ENCODE measurements around the gene SERHL2. TPM values are rescaled to one million over a fixed set of nuclear protein-coding genes. Genes with fewer than 3 reads are reported as not detected.
A peak's percentile ranks its signal among the peaks of the same experiment; 100 is the strongest.
"Not testable (repeated sequence)": the region's sequence is repeated elsewhere in the genome, so short reads cannot be mapped to it uniquely, and the experiment has no call there.

SERHL2 gene
- total RNA-seq, 6 experiments from 2014 or later, result 4.2 to 6.2 (median 4.8) TPM

GRCh38 chr22:42602470-42602869 is 48.7 kb downstream of the SERHL2 start:
- peaks cover 2% of the 10 kb centered on the region for H3K27me3 Mint-ChIP-seq (ENCODE audit: insufficient read depth)
- peaks cover 33% of the 10 kb centered on the region for H3K36me3 Mint-ChIP-seq (ENCODE audit: low read depth)
- H3K9me3 Mint-ChIP-seq, result no peaks in the 10 kb centered on the region
- peaks cover 24% of the 10 kb centered on the region for H3K4me1 Mint-ChIP-seq (ENCODE audit: low read depth)
- H3K4me3 Mint-ChIP-seq, result no peak overlapping the region
- H3K27ac Mint-ChIP-seq, result no peak overlapping the region
- no peak for DNase-seq
- no peak for TF ChIP-seq CTCF (IDR thresholded peaks at IDR 0.05)

- H3K4me1 Mint-ChIP-seq (ENCODE audit: low read depth), result peaks cover 29% of the 10 kb centered on the region
- peak overlapping the region; percentile 5; the same call in 1 of the 2 replicates for H3K27ac Mint-ChIP-seq
- DNase-seq, result no peak
- no peak overlapping the region for H3K4me3 Mint-ChIP-seq
- TF ChIP-seq CTCF (IDR thresholded peaks at IDR 0.05), result no peak
- no peaks in the 10 kb centered on the region for H3K9me3 Mint-ChIP-seq
- H3K27me3 Mint-ChIP-seq (ENCODE audit: insufficient read depth), result peaks cover 1% of the 10 kb centered on the region
- H3K36me3 Mint-ChIP-seq (ENCODE audit: low read depth), result peaks cover 33% of the 10 kb centered on the region
Measured at GRCh38 chr22:42603427-42603826, 49.7 kb downstream of the SERHL2 start.

- Mint-ChIP-seq H3K4me1 (ENCODE audit: low read depth) (peaks cover 38% of the 10 kb centered on the region), H3K4me3 (no peak overlapping the region), H3K27ac (peak overlapping the region; percentile 59), H3K9me3 (no peaks in the 10 kb centered on the region), H3K27me3 (ENCODE audit: insufficient read depth) (no peaks in the 10 kb centered on the region; the same call in 1 of the 2 replicates), H3K36me3 (ENCODE audit: low read depth) (peaks cover 24% of the 10 kb centered on the region)
- no peak for DNase-seq
- no peak for TF ChIP-seq CTCF (IDR thresholded peaks at IDR 0.05)
Measured at GRCh38 chr22:42604403-42604802, 50.6 kb downstream of the SERHL2 start.

- not testable (repeated sequence) for H3K27me3 Mint-ChIP-seq (ENCODE audit: insufficient read depth); DNase-seq; H3K9me3 Mint-ChIP-seq; H3K27ac Mint-ChIP-seq; H3K4me3 Mint-ChIP-seq
- peaks cover 61% of the 10 kb centered on the region for H3K4me1 Mint-ChIP-seq (ENCODE audit: low read depth)
- H3K36me3 Mint-ChIP-seq (ENCODE audit: low read depth), result peaks cover 18% of the 10 kb centered on the region
Measured at GRCh38 chr22:42607641-42608040, 53.9 kb downstream of the SERHL2 start.

GRCh38 chr22:42608136-42608822 is 54.5 kb downstream of the SERHL2 start:
- Mint-ChIP-seq H3K4me3 (peak overlapping the region; percentile 53; the same call in 1 of the 2 replicates), H3K9me3 (no peaks in the 10 kb centered on the region), H3K36me3 (ENCODE audit: low read depth) (peaks cover 18% of the 10 kb centered on the region), H3K4me1 (ENCODE audit: low read depth) (peaks cover 68% of the 10 kb centered on the region), H3K27ac (peak overlapping the region; percentile 74), H3K27me3 (ENCODE audit: insufficient read depth) (no peaks in the 10 kb centered on the region; the same call in 1 of the 2 replicates)
- no peak for DNase-seq
- TF ChIP-seq CTCF (IDR thresholded peaks at IDR 0.05), result no peak

GRCh38 chr22:42608823-42609361 is 55.1 kb downstream of the SERHL2 start:
- no peak for TF ChIP-seq CTCF (IDR thresholded peaks at IDR 0.05)
- H3K27me3 Mint-ChIP-seq (ENCODE audit: insufficient read depth), result peaks cover 2% of the 10 kb centered on the region
- peak overlapping the region; percentile 53; the same call in 1 of the 2 replicates for H3K4me3 Mint-ChIP-seq
- H3K27ac Mint-ChIP-seq, result peak overlapping the region; percentile 74
- no peaks in the 10 kb centered on the region for H3K9me3 Mint-ChIP-seq
- peaks cover 20% of the 10 kb centered on the region for H3K36me3 Mint-ChIP-seq (ENCODE audit: low read depth)
- H3K4me1 Mint-ChIP-seq (ENCODE audit: low read depth), result peaks cover 73% of the 10 kb centered on the region
- peak; percentile 33 for DNase-seq
